Right lobe of liver (tissue), 4 donors: ENCODE results near the gene GTF2H3.

Experiments
- POLR2A ChIP-seq: fragments of 450-650 bp; IDR thresholded peaks from one replicate; pipeline ENCODE4 v1.6.1; 2017; ENCODE audit warnings: antibody characterized with exemption, mild to moderate bottlenecking
- TF ChIP-seq, protein P1 (sequence below), 4 donors: fragments of 200-600 bp in 3 of 4; fragments of 450-650 bp in 1 of 4; IDR thresholded peaks; one replicate each; pipeline versions ENCODE4 v1.5.1 to v1.8.0; 2016 to 2022; ENCODE audit warnings: antibody characterized with exemption in 4 of 4, mild to moderate bottlenecking in 2 of 4
- donor health status: DM: no; HTN: no; CAD: no.
- donor health status: DM: no; HTN: no; CAD: no.
- donor health status: DM: no; HTN: yes; CAD: no.

DNA sequence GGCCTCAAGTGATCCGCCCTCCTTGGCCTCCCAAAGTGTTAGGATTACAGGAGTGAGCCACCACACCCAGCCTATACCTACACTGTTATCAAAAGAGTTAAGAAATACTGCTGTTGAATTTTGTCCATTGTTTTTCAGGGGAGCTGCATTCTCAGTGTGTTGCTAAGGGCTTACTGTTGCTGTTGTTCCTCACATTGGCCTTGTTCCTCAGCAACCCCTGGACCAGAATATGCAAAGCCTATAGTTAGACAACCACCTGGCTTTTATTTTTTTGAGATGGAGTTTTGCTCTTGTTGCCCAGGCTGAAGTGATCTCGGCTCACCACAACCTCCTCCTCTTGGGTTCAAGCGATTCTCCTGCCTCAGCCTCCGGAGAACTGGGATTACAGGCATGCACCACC, 73.8 kb downstream of the GTF2H3 start:
- TF ChIP-seq, protein P1, sequence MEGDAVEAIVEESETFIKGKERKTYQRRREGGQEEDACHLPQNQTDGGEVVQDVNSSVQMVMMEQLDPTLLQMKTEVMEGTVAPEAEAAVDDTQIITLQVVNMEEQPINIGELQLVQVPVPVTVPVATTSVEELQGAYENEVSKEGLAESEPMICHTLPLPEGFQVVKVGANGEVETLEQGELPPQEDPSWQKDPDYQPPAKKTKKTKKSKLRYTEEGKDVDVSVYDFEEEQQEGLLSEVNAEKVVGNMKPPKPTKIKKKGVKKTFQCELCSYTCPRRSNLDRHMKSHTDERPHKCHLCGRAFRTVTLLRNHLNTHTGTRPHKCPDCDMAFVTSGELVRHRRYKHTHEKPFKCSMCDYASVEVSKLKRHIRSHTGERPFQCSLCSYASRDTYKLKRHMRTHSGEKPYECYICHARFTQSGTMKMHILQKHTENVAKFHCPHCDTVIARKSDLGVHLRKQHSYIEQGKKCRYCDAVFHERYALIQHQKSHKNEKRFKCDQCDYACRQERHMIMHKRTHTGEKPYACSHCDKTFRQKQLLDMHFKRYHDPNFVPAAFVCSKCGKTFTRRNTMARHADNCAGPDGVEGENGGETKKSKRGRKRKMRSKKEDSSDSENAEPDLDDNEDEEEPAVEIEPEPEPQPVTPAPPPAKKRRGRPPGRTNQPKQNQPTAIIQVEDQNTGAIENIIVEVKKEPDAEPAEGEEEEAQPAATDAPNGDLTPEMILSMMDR (IDR thresholded peaks at IDR 0.05) = no peak
- TF ChIP-seq POLR2A = no peak
